NCI-H748 (cell line): Measurements from ENCODE around the gene DIP2C.

ENCODE experiments used
- DNase-seq: peaks from one replicate; lab custom pipeline; 2025; ENCODE audit not compliant: unreplicated experiment; lab: John Stamatoyannopoulos, UW

The DIP2C gene

GRCh38 chr10:508726-509125, 180.7 kb downstream of the DIP2C start:
- DNase-seq = no peak

- DNase-seq = no peak
Measured at GRCh38 chr10:507908-508444, 181.5 kb downstream of the DIP2C start.

GRCh38 chr10:507355-507699, 182.1 kb downstream of the DIP2C start:
- no peak for DNase-seq

- no peak for DNase-seq
Measured at GRCh38 chr10:506451-507354, 182.8 kb downstream of the DIP2C start.

- DNase-seq = no peak
Measured at GRCh38 chr10:505419-505818, 184.0 kb downstream of the DIP2C start.

GRCh38 chr10:504806-505205, 184.7 kb downstream of the DIP2C start:
- no peak for DNase-seq

- no peak for DNase-seq
Measured at GRCh38 chr10:504121-504611, 185.3 kb downstream of the DIP2C start.

- DNase-seq = peak; percentile 16
Measured at GRCh38 chr10:501596-501995, 187.9 kb downstream of the DIP2C start.

GRCh38 chr10:500876-501275, 188.6 kb downstream of the DIP2C start:
- DNase-seq = no peak

- no peak for DNase-seq
Measured at GRCh38 chr10:499991-500390, 189.5 kb downstream of the DIP2C start.

GRCh38 chr10:498760-499435, 190.6 kb downstream of the DIP2C start:
- DNase-seq = no peak

GRCh38 chr10:497898-498451, 191.5 kb downstream of the DIP2C start:
- no peak for DNase-seq

GRCh38 chr10:497289-497688, 192.2 kb downstream of the DIP2C start:
- no peak for DNase-seq

- DNase-seq = no peak
Measured at GRCh38 chr10:494556-494955, 194.9 kb downstream of the DIP2C start.

GRCh38 chr10:494149-494542, 195.3 kb downstream of the DIP2C start:
- DNase-seq = no peak

GRCh38 chr10:493391-494148, 195.9 kb downstream of the DIP2C start:
- no peak for DNase-seq

GRCh38 chr10:492836-493235, 196.6 kb downstream of the DIP2C start:
- no peak for DNase-seq

- DNase-seq = no peak
Measured at GRCh38 chr10:491667-492424, 197.6 kb downstream of the DIP2C start.

GRCh38 chr10:490891-491571, 198.4 kb downstream of the DIP2C start:
- DNase-seq = no peak

- DNase-seq = no peak
Measured at GRCh38 chr10:490256-490655, 199.2 kb downstream of the DIP2C start.
